UCSD-AML1 (cell line): ENCODE results near the gene PEMT.
A peak's percentile ranks its signal among the peaks of the same experiment; 100 is the strongest.

Source experiments
- DNase-seq: peaks from one replicate; lab custom pipeline; 2025; ENCODE audit not compliant: unreplicated experiment; lab: John Stamatoyannopoulos, UW

The PEMT gene

DNA sequence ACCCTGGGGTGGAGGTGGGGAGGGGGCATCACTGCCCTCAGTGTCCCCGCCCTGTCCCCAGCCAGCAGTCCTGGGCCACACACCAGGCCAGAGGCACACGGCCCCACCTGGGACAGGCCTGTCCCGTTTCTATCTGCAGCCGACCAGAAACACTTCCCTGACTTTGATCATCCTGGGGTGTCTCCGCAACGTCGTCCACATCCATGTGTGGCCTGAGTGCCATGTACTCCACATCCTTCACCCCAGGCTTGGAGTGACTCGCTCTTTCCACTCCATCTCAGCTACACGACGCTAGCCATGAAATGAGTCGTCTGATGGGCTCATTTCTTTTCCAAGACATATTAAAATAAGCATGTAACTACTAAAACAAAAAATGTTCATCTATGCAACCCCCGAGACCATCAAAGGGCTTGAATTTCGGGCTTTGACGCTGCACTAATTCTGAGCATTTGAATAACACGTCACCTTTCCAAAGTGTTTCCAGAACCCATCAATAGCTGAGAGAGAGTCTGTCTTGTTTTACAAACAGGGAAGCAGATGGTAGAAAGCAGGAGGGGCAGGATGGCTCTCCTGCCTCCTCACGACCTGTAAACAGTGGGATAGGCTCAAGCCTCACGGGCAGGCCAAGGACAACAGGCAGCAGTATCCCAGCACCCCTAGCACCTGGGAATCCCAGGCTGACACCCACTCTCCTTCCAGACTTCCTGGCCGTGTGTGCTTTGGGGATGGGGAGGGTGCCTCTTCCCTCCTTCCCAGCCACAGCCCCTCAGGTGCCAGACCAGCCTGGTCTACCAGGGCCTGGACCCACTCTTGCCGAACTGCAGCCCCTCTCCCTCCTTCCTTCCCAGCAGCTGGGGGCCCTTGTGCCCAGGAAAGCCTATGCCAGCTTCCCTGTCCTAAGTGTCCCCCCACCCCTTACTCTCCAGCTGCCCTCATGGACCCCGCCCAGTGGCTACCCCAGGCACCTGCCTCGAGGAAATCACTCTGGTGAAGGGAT lies 75.3 kb downstream of the PEMT start:
- DNase-seq = no peak

DNA sequence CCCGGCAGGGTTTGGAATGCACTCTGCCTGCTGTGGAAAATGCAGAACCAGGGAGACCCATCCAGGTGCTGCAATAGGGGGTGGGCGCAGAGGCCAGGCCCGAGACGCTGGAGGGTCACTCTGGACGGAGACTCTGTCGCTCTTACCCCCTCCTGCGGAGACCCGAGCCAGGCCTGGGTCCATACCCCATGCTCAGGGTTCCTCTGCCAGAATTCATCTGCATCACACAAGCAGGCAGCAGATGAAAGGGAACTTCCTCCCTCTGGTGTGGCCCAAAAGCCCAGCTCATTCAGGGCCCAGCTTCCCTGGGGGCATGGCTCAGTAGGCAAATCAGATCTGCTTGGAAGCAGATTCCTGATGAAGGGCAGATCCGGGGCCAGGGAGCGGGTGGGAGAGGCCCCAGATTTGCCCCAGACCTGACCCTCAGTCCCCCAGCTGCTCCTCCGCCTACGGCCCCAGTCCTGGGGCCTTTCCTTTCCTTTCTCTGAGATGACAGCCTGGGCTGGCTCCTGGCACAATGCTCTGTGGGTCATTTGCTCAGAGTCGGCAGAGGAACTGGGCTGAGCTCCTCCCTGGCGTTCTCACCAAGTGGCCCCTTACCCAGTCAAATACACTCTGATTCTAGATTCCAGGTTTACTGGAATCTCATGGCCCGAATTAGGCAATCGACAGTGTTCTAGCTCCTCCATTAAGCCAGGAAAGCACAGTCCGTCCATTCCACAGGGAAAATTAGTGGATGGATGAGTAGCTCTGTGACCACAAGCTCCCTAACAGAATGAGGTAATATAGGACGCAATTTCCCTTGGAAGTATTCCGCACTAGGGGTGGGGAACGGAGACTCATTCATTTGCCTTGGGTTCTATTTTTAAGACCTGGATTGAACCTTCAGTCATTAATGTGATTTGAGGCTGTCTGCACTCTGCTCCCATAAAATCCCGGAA lies 76.2 kb downstream of the PEMT start:
- no peak for DNase-seq

DNA sequence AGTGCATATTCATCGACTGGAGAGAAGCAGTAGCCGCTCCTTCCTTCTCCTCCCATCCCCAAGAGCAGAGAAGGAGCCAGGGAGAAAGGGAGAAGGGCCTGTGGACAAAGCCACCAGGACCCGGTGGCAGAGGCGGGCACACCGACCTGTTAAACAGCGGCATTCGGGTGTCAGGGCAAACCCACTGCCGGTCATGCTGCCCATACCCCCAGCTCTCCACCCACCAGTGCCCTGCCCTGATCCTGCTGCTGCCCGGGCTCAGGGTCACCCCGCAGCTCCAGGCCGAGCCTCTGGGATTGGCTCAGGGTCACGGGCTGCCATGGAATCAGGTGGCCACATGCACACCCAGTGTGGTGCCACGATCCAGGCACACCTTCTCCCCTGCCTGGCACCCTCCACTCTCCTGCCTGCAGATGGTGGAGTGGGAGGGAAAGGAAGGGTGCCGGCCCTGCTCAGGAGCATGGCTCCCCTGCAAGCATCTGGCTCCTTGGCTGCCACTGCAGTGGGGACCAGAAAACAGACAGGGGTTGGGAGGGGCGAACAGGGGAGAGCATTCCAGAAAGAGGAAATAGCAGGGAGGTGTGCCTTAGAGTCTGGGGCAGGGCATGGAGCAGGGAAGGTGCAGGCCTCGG lies 77.0 kb downstream of the PEMT start:
- DNase-seq = no peak

DNA sequence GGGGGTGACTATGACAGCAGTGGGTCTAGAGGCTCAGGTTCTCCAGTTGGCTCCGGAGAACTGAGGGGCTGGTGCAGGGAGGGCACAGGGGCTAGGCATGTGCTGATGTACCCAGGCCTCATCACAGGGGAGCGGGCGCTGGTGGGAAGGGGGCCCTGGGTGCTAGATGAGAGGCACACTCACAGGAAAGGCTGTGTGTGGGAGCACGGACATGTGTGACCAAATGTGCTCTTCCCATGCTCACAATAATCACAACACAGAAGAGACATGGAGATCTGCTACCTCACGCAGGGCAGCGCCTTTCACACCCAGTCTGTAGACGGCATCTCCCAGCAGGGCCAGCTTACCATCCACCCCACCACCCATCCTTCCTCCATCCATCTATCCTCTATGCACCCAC lies 77.9 kb downstream of the PEMT start:
- no peak for DNase-seq

DNA sequence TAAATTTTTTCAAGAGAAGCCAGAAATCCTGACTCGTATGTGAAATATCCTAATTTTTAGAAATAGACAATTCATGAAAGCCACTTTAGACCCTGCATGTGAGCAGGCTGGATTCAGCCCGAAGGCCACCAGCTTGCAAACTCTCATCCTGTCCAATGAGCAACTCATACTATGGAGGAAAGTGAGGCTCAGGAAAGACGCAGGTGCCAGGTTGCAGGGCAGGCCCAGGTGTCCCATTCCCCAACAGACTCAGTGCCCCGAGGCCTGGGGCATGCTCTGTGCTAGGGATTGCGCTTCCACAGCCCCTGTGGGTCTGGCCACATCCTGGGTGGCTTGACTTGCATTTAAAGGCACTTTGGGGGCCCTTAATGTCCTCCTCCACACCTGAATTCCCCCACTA lies 78.6 kb downstream of the PEMT start:
- no peak for DNase-seq

DNA sequence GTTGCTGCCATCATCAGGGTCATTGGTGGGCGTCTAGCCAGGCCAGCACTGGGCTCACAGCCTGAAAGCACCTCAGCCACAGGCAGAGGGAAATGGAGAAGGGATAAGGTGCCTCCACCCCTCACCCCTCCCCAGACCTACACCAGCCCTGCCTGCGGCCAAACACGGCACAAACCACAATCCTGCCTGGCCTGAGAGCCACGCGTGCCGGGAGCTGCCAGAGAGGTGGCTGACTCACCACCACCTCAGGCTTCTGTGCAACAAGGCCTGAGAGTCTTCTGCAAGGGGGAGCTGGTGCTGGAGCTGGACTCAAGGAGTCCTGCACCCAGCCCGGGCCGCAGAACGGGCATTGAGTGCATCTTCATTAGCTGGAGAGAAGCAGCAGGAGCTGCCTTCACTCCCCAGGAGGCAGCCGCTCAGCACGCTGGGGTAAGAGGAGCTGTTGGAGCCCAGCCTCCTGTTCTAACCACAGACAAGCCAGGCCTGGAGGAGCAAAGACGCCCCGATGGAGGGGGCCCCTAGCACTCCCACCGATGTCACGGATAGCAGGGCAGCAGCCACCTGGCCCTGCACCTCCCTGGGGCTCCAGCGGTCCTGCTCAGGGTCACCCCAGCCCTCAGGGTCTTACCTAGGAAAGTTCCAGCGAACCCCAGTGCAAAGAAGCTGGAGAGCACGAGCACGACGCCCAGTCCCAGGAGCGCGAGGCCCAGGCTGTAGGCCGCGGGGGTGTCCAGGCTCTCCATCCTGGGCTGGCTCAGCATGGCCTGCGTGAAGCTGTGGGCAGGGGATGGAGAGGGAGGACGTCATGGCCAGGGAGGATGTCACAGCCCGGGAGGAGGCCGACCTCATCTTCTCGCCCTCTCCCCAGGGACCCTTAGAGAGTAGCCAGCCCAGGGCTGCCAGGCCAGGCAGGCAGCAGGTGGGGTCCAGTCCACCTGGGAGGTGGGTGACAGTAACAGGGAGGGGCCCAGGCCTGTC lies 79.3 kb downstream of the PEMT start:
- peak; percentile 52 for DNase-seq

DNA sequence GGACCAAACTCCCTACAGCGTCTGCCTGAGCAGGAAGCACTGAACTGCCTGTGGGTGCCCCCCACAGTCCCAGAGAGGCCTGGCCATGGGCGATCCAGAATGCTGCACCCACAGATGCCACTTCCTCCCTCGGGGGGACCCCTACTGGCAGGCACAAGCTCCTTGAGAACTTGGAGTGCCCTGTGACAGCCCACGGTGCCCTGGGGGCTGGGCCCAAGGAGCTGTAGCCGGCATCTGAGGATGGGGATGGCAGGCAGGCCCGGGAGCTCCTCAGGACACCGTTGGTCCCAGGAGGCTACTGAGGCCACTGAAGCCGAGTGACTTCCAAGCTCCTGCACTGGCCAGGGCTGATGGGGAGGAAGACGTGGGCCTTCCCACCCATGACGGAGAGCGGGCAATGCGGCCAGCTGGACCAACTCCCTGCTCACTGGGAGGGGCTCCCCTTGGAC lies 80.2 kb downstream of the PEMT start:
- no peak for DNase-seq

DNA sequence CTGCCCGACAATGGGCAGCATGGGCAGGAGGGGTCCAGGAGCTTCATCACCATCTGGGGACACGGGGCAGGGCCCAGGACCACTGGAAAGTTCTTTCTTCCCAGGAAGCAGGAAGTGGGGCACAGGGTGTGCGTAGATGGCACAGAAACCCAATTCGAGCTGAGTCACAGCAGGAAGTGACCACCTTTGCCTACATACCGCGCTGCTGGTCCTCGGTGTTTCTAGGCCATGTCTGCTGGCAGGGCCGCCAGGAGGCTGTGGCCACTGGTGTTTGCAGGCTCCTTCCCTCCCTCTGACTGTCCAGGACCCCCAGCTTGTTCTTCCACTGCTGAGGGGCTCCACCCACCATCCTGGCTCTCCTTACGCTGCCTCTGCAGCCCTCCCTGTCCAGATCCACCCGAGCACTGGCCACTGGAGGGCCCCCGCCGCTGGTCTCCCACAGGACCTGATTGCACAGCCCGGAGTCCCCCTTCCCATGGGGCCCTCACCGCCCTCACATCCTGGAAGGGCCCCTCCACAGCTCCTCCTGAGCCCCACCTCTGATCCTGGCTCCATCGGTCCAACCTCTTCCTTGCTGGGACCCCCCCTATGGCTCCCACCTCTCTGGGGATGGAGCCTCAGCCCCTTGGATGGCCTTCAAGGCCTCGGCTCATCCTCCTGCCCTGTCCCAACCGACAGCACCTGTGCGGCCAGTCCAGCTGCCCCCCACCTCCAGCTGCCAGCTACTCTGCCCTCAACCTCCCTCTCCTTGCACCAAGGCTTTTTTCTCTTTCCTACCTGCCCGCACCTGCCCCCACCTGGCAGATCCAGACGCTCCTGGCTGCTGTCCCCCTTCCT lies 80.8 kb downstream of the PEMT start:
- no peak for DNase-seq

DNA sequence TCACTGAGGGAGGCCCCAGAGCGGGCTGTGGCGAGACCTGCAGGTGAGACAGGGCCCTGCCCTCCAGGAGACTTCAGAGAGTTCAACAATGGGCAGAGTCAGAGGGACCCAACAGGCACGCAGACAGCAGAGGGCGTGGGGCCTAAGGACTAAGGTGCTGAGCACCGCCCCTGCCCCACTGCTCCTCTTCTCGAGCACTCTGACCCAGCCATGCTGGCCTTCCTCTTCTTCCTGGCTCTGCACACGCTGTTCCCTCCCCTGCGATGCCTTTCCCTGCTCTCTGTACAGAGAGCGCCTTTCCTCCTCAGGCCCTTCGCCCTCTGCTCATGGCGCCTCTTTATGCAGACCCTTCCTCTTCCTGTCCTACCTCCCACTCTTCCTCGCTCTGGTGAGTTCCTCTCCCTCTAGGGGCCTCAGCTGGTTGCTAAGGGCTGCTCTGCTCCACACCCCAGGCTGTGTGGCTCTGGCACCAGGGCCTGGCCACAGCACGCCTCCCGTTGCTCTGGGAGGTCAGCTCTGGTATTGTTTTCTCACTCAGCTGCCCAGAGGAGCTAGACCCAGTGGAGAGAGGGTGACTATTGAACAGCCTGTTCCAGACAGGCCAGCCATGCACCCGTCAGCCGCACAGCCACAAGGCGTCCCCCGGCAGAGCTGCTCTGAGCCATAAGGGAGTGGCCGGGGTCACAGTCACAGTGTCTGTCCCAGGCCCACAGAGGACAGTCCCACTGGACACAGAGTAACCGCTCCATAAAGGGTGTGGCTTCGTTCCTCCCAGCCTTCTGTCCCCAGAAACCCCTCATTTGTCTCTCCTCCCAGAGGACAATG lies 81.7 kb downstream of the PEMT start:
- no peak for DNase-seq

DNA sequence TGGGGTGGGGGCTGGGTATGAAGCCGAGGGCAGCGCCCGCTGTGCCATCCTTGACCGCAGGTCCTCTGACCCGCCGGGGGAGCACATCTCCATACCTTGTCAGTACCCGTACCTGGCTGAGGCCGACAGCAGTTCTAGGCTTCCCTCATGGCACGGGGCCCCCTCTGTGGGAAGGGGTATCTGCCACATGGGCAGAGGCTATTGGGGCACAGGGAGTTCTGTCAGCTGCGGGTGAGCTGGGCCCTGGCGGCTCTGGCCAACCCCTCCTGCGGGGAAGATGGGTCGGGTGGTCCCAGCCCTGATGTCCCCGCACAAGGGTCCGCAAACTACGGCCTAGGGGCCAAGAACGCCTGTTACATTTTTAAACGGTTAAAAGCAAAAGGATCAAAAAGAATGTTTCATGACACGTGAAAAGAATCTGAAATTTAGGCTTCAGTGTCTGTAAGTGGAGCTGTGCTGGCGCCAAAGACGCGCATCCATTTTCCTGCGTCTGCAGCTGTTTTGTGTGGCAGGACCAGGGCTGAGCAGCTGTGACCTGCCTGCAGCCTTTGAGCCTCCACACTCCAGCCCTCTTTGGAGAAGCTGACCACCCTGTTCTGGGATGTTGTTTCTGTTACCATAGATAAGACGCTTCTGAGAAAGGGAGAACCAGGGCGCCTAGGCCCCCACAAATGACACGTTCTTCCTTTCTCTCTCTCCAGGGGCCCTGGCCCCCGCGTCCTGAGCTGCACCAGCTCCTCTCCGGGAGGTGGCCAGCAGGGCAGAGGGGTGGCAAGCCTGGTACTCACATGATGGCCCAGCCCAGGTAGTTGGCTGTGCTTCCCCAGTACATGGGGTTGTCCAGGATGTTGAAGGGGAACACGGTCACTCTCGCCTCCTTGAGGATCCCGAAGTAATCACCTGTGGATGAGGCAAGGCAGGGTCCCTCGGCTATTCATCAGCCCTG lies 82.6 kb downstream of the PEMT start:
- DNase-seq = no peak

DNA sequence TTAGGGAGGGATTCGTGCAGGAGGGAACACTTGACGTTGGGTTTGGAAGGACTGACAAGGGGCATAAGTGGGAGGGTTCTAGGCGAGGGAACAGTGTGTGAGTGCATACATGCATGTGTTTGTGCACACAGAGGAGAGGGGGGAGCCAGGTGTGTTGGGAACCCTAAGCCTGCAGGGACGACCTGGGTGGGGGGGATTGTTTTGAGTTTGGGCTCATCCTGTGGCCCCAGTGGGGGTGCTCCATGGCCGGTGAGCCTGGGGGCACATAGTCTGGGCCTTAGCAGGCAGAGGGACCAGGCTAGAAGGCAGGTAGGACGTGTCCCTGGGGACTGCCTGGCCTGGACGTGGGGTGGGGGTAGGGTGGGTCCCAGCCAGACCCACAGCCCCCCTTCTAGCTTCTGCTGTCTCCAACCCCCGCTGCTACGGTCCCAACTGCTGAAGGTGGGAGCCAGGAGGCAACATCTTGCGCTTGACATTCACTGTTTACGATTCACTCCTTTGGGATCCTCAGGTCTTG lies 83.4 kb downstream of the PEMT start:
- DNase-seq = no peak

DNA sequence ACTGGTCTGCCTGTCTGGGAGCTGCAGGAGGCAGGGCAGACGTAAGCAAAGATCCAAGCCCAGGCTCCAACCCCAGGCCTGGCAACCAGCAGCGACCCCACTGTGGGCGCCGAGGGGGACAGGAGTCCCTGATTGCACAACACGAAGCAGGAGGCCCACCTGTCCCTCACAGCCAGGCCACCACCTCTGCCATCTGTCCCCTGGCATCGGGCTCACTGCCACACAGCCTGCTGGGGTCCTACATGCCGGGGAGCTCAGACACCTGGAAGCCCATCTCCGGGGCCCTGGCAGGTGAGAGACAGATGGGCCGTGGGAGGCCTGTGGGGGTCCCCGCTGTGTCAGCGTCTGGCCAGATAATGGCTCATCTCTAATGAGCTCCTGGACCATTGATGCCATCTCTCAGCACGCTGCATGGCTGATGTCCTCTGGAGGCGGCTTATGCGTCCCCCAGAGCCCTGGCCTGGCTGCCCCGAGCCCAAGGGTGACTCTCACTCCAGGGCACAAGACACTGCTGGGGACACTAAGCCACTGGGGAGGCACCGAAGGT lies 84.0 kb downstream of the PEMT start:
- no peak for DNase-seq

DNA sequence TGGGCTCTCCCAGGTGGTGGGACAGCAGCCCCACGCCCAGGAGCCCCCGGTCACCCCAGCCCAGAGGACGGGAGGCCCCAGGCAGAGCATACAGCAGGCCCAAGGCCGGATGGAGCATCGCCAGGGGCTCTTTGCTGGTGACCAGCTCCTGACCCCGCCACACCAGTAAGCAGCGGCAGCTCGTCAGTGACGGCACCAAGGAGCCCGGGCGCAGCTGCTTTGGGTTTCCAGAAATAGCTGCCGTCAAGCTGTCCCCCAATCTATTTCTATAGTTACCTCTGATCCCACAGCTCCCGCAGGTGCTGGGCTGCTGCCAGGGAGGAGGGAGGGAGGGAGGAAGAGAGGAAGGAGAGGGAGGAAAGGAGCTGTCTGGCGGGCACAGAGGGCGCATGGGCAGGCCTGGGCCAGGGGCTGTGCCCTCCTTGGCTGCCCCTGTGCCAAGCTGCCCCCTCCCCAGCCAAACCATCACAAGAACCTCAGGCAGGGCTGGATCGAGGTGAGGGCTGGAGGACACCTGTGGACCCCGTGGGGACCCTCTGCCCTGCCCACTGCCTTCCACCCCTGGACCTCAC lies 84.5 kb downstream of the PEMT start:
- no peak for DNase-seq

DNA sequence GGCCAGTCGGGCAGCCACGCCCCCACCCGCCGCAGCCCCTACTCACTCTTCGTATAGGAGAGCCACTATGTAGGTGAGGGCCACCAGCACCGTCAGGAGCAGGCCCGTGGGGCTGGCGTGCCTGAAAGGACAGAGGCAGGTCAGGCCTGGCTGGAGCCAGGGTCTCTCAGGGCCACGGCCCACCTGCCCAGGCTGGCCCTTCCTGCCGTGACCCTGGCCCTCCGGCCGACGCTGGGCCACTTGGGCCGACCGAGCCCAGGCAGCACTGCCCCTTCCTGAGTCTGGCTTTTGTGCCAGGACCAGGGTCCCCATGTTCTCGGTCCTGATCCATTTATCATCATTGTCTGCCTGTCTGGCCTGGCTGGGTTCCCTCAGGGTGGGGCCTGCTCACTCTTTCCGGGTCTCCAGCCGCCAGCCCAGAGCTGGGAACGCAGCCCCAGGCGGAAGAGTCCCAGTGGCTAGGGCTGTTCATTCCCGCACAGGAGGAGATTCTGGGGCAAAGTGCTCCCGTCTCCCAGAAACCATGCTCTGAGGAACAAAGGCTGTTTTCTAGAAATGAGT lies 85.2 kb downstream of the PEMT start:
- DNase-seq = no peak

DNA sequence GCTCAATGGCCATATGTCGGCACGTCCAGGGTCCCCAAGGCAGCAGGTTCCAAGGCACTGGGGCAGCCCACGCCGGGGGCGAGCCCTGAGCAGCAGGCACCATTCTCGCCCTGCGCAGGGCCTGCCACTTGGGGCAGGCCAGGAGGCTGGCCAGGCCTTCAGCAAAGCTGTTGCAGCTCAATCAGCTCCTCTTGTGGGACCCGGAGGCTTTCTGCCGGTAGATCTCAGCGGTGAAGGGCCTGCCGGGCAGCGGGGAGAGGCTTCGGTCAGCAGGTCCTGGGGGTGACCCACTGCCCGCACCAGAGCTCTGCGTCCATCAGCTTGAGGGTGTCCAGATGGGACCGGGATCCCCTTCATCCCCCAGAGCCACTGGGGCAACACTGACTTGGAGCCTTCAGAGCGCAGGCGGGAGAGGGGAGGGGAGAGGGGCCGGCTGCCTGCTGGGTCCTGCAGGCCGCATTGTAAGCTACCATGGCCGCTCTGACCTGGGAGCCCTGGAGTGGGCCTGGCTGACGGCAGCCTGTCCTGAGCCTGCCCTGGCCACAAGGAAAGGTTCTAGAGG lies 85.8 kb downstream of the PEMT start:
- no peak for DNase-seq

DNA sequence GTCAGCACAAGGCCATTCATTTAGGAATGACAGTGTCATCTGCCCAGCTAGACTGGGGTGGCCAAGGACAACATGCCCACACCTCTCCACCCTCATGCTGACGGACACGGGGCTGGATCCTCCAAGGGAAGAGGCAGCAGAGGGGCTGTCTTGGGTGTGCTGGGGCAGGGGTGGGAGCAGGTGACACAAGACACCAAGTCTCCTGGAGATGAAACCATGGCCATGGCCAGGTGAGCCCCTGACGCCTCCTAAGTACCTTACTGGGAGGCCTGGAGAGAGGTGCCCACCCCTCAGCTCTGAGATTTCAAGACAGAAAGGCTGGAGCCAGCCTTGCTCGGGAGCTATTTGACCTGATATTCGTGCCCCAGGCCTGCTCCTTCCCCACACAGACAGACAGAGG lies 86.4 kb downstream of the PEMT start:
- no peak for DNase-seq
